WTC11 (cell line): ENCODE data around the gene SSNA1. TPM values are rescaled to one million over a fixed set of nuclear protein-coding genes. Genes with fewer than 3 reads are reported as not detected.
A peak's percentile ranks its signal among the peaks of the same experiment; 100 is the strongest.

Experiments
- ATAC-seq: fragments of 200-7000 bp; cut with Tn5 transposase; 2 replicates; pipeline ENCODE4 v1.10.0; 2021; ENCODE audit warnings: mild to moderate bottlenecking, moderate library complexity
- CTCF ChIA-PET: fragments of 300-600 bp; sonication (Branson Sonifier 250); formaldehyde crosslinking; loops from one replicate; lab custom pipeline; 2021; ENCODE audit warnings: antibody characterized with exemption; lab: Charles Lee
- POLR2A ChIA-PET: fragments of 350-600 bp; sonication (Branson Sonifier 250); formaldehyde crosslinking; loops from one replicate; lab custom pipeline; 2021; ENCODE audit warnings: antibody characterized with exemption; lab: Charles Lee
- DNase-seq: peaks from one replicate; pipeline ENCODE4 v3.0.0; 2021; ENCODE audit warnings: low spot score
- H3K27ac Mint-ChIP-seq: 2 replicates; pipeline ENCODE4 v1.8.0; 2021; ENCODE audit warnings: mixed read lengths
- H3K27me3 Mint-ChIP-seq: 2 replicates; pipeline ENCODE4 v1.8.0; 2021; ENCODE audit warnings: low read depth, mild to moderate bottlenecking, moderate library complexity, mixed read lengths
- H3K36me3 Mint-ChIP-seq: 2 replicates; pipeline ENCODE4 v1.8.0; 2021; ENCODE audit warnings: mixed read lengths
- H3K4me1 Mint-ChIP-seq: 2 replicates; pipeline ENCODE4 v1.8.0; 2022; ENCODE audit warnings: mixed read lengths
- H3K4me3 Mint-ChIP-seq: 2 replicates; pipeline ENCODE4 v1.8.0; 2021; ENCODE audit warnings: mild to moderate bottlenecking, moderate library complexity, mixed read lengths
- H3K9me3 Mint-ChIP-seq: 2 replicates; pipeline ENCODE4 v1.8.0; 2021; ENCODE audit warnings: mixed read lengths
- CBFB ChIP-seq: sonication (generic); formaldehyde crosslinking; IDR thresholded peaks from 2 replicates; pipeline ENCODE4 v1.8.1; 2022; ENCODE audit warnings: mild to moderate bottlenecking, low read depth, missing genetic modification reagents
- FOXJ3 ChIP-seq: sonication (generic); formaldehyde crosslinking; IDR thresholded peaks from 2 replicates; pipeline ENCODE4 v1.9.0; 2021; ENCODE audit warnings: missing genetic modification reagents, mild to moderate bottlenecking, borderline replicate concordance
- JAZF1 ChIP-seq: fragments of 250-450 bp; sonication (Bioruptor Pico); IDR thresholded peaks from 2 replicates; pipeline ENCODE4 v1.9.0; 2021; ENCODE audit warnings: moderate library complexity, mild to moderate bottlenecking, inconsistent platforms
- JUN ChIP-seq: sonication (generic); formaldehyde crosslinking; IDR thresholded peaks from 2 replicates; pipeline ENCODE4 v1.8.0; 2023; ENCODE audit warnings: mild to moderate bottlenecking, missing genetic modification reagents
- NFATC4 ChIP-seq: fragments of 250-450 bp; sonication (Bioruptor Pico); IDR thresholded peaks from 2 replicates; pipeline ENCODE4 v1.9.0; 2021; ENCODE audit warnings: mild to moderate bottlenecking
- NR1H2 ChIP-seq: sonication (generic); formaldehyde crosslinking; IDR thresholded peaks from 2 replicates; pipeline ENCODE4 v1.9.0; 2021; ENCODE audit warnings: mild to moderate bottlenecking, moderate library complexity, missing genetic modification reagents
- PRRX2 ChIP-seq: fragments of 250-450 bp; sonication (Bioruptor Pico); IDR thresholded peaks from 2 replicates; pipeline ENCODE4 v1.8.0; 2021; ENCODE audit warnings: mild to moderate bottlenecking
- SOX15 ChIP-seq: fragments of 250-450 bp; sonication (Bioruptor Pico); IDR thresholded peaks from 2 replicates; pipeline ENCODE4 v1.9.0; 2021; ENCODE audit warnings: mild to moderate bottlenecking
- ZNF121 ChIP-seq: sonication (generic); formaldehyde crosslinking; IDR thresholded peaks from 2 replicates; pipeline ENCODE4 v1.8.0; 2023; ENCODE audit warnings: missing genetic modification reagents
- ZNF263 ChIP-seq: sonication (generic); formaldehyde crosslinking; IDR thresholded peaks from 2 replicates; pipeline ENCODE4 v1.8.1; 2022; ENCODE audit warnings: low read depth, mild to moderate bottlenecking, moderate library complexity, missing genetic modification reagents
- ZNF423 ChIP-seq: fragments of 250-450 bp; sonication (Bioruptor Pico); IDR thresholded peaks from 2 replicates; pipeline ENCODE4 v2.1.2; 2022; ENCODE audit warnings: mild to moderate bottlenecking, moderate library complexity
- total RNA-seq: library from RNA; stranded (reverse); gene quantifications from 3 replicates; pipeline ENCODE4 v1.2.3, GENCODE V29; 2021
- TF ChIP-seq, protein P1 (sequence below): fragments of 250-450 bp; sonication (Bioruptor Pico); conservative IDR thresholded peaks from 2 replicates; pipeline ENCODE4 v1.9.0; 2021; ENCODE audit warnings: mild to moderate bottlenecking
- TF ChIP-seq, protein P2 (sequence below): sonication (generic); formaldehyde crosslinking; IDR thresholded peaks from 2 replicates; pipeline ENCODE4 v1.8.1; 2022; ENCODE audit warnings: low read depth, mild to moderate bottlenecking, moderate library complexity, missing genetic modification reagents, borderline replicate concordance
- TF ChIP-seq, protein P3 (sequence below): sonication (generic); formaldehyde crosslinking; IDR thresholded peaks from 2 replicates; pipeline ENCODE4 v1.8.1; 2023; ENCODE audit warnings: mild to moderate bottlenecking, missing genetic modification reagents, moderate library complexity
- TF ChIP-seq, protein P4 (sequence below): sonication (generic); formaldehyde crosslinking; IDR thresholded peaks from 2 replicates; pipeline ENCODE4 v1.8.1; 2023; ENCODE audit warnings: mild to moderate bottlenecking, moderate library complexity, missing genetic modification reagents
- TF ChIP-seq, protein P5 (sequence below): sonication (generic); formaldehyde crosslinking; conservative IDR thresholded peaks from 2 replicates; pipeline ENCODE4 v1.8.1; 2023; ENCODE audit warnings: mild to moderate bottlenecking, low read depth, missing genetic modification reagents, moderate library complexity
- TF ChIP-seq, protein P6 (sequence below): sonication (generic); formaldehyde crosslinking; IDR thresholded peaks from 2 replicates; pipeline ENCODE4 v1.8.1; 2022; ENCODE audit warnings: mild to moderate bottlenecking, moderate library complexity, missing genetic modification reagents

Gene SSNA1
- total RNA-seq, 1 experiment from 2014 or later = 102 TPM

DNA sequence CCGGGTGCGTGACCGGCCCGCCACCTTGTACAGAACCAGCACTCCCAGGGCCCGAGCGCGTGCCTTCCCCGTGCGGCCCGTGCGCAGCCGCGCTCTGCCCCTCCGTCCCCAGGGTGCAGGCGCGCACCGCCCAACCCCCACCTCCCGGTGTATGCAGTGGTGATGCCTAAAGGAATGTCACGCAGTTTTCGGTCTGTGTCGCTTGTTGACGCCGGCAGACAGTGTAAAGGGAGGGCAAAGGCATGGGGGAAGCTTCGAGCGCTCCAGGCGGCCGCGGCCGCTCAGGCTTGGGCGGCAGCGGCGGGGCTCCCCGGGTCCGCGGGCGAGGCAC, 19.9 kb upstream of the SSNA1 start:
- H3K27ac Mint-ChIP-seq = no peak overlapping the region
- CTCF ChIA-PET = interaction anchor here (0.7 to 3.6 kb wide), 17 partner anchors 8 to 139 kb away, joined by 3 to 17 read pairs (median 6); partner anchors contain the start of genes GRIN1, MAN1B1, NELFB and RNF224
- no peaks in the 10 kb centered on the region for H3K9me3 Mint-ChIP-seq
- TF ChIP-seq ZNF423 (CRISPR knock-in tag) = 0 out of 2 replicates have a peak, but pooled peaks have one; percentile 11
- TF ChIP-seq, protein P1, sequence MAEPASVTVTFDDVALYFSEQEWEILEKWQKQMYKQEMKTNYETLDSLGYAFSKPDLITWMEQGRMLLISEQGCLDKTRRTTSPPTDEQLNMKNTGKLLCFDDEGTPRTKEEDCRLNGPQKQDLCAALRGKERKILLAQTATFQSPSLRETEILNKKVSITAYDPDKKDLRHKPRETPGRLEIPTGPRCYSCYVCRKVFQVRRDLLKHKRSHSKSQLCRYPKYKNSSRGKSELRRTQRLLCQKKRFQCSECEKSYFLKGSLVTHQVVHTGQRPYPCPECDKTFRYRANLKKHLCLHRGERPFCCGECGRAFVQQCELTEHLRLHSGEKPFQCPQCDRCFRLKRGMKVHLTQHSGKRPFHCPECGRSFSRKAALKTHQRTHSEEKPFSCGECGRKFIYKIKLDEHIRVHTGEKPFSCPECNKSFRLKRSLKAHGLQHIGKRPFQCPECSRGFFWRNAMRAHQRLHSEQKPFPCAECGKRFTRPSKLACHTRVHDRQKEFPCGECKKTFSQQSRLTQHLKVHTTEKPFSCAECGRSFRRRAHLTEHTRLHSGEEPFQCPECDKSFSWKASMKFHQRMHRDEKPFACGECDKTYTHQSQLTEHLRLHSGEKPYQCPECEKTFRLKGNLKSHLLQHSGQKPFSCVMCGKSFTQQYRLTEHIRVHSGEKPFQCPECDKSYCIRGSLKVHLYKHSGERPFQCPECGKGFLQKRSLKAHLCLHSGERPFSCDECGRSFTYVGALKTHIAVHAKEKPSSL (CRISPR knock-in tag) = no peak
- no peak for TF ChIP-seq NR1H2
- TF ChIP-seq, protein P2, sequence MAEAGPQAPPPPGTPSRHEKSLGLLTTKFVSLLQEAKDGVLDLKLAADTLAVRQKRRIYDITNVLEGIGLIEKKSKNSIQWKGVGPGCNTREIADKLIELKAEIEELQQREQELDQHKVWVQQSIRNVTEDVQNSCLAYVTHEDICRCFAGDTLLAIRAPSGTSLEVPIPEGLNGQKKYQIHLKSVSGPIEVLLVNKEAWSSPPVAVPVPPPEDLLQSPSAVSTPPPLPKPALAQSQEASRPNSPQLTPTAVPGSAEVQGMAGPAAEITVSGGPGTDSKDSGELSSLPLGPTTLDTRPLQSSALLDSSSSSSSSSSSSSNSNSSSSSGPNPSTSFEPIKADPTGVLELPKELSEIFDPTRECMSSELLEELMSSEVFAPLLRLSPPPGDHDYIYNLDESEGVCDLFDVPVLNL = no peak
- TF ChIP-seq NFATC4 (CRISPR knock-in tag) = no peak
- no peak for TF ChIP-seq SOX15 (CRISPR knock-in tag)
- TF ChIP-seq, protein P3, sequence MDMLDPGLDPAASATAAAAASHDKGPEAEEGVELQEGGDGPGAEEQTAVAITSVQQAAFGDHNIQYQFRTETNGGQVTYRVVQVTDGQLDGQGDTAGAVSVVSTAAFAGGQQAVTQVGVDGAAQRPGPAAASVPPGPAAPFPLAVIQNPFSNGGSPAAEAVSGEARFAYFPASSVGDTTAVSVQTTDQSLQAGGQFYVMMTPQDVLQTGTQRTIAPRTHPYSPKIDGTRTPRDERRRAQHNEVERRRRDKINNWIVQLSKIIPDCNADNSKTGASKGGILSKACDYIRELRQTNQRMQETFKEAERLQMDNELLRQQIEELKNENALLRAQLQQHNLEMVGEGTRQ (CRISPR knock-in tag) = no peak
- TF ChIP-seq, protein P4, sequence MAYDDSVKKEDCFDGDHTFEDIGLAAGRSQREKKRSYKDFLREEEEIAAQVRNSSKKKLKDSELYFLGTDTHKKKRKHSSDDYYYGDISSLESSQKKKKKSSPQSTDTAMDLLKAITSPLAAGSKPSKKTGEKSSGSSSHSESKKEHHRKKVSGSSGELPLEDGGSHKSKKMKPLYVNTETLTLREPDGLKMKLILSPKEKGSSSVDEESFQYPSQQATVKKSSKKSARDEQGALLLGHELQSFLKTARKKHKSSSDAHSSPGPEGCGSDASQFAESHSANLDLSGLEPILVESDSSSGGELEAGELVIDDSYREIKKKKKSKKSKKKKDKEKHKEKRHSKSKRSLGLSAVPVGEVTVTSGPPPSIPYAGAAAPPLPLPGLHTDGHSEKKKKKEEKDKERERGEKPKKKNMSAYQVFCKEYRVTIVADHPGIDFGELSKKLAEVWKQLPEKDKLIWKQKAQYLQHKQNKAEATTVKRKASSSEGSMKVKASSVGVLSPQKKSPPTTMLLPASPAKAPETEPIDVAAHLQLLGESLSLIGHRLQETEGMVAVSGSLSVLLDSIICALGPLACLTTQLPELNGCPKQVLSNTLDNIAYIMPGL (CRISPR knock-in tag) = no peak
- TF ChIP-seq, protein P5, sequence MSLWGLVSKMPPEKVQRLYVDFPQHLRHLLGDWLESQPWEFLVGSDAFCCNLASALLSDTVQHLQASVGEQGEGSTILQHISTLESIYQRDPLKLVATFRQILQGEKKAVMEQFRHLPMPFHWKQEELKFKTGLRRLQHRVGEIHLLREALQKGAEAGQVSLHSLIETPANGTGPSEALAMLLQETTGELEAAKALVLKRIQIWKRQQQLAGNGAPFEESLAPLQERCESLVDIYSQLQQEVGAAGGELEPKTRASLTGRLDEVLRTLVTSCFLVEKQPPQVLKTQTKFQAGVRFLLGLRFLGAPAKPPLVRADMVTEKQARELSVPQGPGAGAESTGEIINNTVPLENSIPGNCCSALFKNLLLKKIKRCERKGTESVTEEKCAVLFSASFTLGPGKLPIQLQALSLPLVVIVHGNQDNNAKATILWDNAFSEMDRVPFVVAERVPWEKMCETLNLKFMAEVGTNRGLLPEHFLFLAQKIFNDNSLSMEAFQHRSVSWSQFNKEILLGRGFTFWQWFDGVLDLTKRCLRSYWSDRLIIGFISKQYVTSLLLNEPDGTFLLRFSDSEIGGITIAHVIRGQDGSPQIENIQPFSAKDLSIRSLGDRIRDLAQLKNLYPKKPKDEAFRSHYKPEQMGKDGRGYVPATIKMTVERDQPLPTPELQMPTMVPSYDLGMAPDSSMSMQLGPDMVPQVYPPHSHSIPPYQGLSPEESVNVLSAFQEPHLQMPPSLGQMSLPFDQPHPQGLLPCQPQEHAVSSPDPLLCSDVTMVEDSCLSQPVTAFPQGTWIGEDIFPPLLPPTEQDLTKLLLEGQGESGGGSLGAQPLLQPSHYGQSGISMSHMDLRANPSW (CRISPR knock-in tag) = no peak
- no peak for DNase-seq
- no peaks in the 10 kb centered on the region for H3K36me3 Mint-ChIP-seq
- no peak for ATAC-seq
- peak overlapping the region; percentile 52 for H3K4me3 Mint-ChIP-seq
- peaks cover 67% of the 10 kb centered on the region for H3K27me3 Mint-ChIP-seq
- POLR2A ChIA-PET = interaction anchor here (0.7 kb wide), 1 partner anchor 20 kb away, joined by 3 read pairs; no protein-coding TSS in a partner anchor
- H3K4me1 Mint-ChIP-seq = peaks cover 6% of the 10 kb centered on the region

DNA sequence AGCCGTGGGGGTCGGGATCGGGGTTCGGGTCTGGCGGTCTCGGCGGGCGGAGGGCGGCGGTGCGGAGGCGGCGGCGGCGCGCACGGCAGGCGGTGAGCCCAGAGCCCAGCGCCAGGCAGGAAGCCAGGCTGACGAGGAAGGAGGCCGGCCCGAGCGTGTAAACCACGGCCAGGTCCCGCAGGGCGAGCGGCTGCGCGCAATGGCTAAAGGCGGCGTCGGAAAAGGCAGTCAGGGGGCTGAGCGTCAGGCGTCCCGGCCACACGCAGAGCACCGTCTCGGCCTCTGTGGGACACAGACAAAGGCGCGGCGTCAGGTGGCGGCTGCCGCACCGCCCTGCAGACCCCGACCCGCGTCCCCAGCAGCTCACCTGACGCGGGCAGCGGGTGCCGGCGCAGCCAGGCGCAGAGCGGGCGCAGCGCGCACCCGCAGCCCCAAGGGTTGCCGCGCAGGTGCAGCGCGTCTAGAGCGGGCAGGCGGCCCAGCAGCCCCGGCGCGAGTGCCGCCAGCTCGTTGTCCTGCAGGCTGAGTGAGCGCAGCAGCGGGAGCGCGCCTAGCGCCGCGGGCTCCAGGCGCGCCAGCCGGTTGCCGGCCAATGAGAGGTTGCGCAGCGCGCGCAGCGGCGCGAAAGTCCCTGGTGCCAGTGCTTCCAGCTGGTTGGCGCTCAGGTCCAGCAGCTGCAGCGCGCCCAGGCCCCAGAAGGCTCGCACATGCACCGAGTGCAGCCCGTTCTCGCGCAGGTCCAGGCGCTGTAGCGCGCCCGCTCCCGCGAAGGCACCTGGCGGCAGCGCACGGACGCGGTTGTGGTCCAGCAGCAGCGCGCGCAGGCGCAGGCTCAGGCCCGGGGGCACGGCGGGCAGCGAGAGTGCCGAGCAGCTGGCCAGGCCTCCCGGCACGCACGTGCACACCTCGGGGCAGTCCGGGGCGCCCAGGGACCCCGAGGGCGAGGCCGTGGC, 19.3 kb upstream of the SSNA1 start:
- CTCF ChIA-PET = interaction anchor here (0.7 to 3.6 kb wide), 21 partner anchors 7 to 140 kb away, joined by 3 to 17 read pairs (median 5); partner anchors contain the start of genes GRIN1, MAN1B1, NELFB and RNF224
- POLR2A ChIA-PET = interaction anchor here (0.5 to 0.8 kb wide), 7 partner anchors 20 to 597 kb away, joined by 3 read pairs; partner anchors contain the start of genes MAN1B1 and TUBB4B
- peak; percentile 61 for ATAC-seq
- TF ChIP-seq JUN (no peak), FOXJ3 (CRISPR knock-in tag) (no peak), PRRX2 (CRISPR knock-in tag) (no peak), JAZF1 (CRISPR knock-in tag) (no peak), ZNF263 (CRISPR knock-in tag) (no peak), ZNF121 (no peak; the same call in 1 of the 2 replicates), CBFB (no peak)
- TF ChIP-seq, protein P4 (CRISPR knock-in tag) = peak; percentile 60
- TF ChIP-seq, protein P6, sequence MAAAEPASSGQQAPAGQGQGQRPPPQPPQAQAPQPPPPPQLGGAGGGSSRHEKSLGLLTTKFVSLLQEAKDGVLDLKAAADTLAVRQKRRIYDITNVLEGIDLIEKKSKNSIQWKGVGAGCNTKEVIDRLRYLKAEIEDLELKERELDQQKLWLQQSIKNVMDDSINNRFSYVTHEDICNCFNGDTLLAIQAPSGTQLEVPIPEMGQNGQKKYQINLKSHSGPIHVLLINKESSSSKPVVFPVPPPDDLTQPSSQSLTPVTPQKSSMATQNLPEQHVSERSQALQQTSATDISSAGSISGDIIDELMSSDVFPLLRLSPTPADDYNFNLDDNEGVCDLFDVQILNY (CRISPR knock-in tag) = peak; percentile 98

More for the DNA sequence above, 19.3 kb upstream of the SSNA1 start:
- no peaks in the 10 kb centered on the region for H3K36me3 Mint-ChIP-seq
- H3K9me3 Mint-ChIP-seq = no peaks in the 10 kb centered on the region
- peaks cover 64% of the 10 kb centered on the region for H3K27me3 Mint-ChIP-seq
- no peak overlapping the region for H3K27ac Mint-ChIP-seq
- H3K4me1 Mint-ChIP-seq = peaks cover 6% of the 10 kb centered on the region
- peak; percentile 81 for DNase-seq
- peak overlapping the region; percentile 62 for H3K4me3 Mint-ChIP-seq
